HCEC 1CT (cell line): ENCODE results near the gene SGMS1.

Experiments
- DNase-seq: peaks from one replicate; pipeline ENCODE4 v3.0.0-alpha.2; 2017

Gene SGMS1

GRCh38 chr10:50605951-50606270, 17.8 kb downstream of the SGMS1 start:
- no peak for DNase-seq

GRCh38 chr10:50605269-50605950, 18.3 kb downstream of the SGMS1 start:
- DNase-seq: peak; percentile 97

- peak; percentile 47 for DNase-seq
Measured at GRCh38 chr10:50604809-50605208, 18.9 kb downstream of the SGMS1 start.

GRCh38 chr10:50604049-50604640, 19.6 kb downstream of the SGMS1 start:
- peak; percentile 27 for DNase-seq

GRCh38 chr10:50603151-50603850, 20.5 kb downstream of the SGMS1 start:
- DNase-seq: no peak

- DNase-seq: no peak
Measured at GRCh38 chr10:50601974-50602373, 21.8 kb downstream of the SGMS1 start.

GRCh38 chr10:50600831-50601477, 22.8 kb downstream of the SGMS1 start:
- DNase-seq: peak; percentile 79

GRCh38 chr10:50600286-50600685, 23.5 kb downstream of the SGMS1 start:
- DNase-seq: no peak

- DNase-seq: no peak
Measured at GRCh38 chr10:50596897-50597296, 26.9 kb downstream of the SGMS1 start.

- DNase-seq: no peak
Measured at GRCh38 chr10:50596456-50596855, 27.3 kb downstream of the SGMS1 start.

- no peak for DNase-seq
Measured at GRCh38 chr10:50595785-50596184, 28.0 kb downstream of the SGMS1 start.

GRCh38 chr10:50593523-50594376, 30.0 kb downstream of the SGMS1 start:
- peak; percentile 82 for DNase-seq

- DNase-seq: peak; percentile 55
Measured at GRCh38 chr10:50592961-50593418, 30.8 kb downstream of the SGMS1 start.

GRCh38 chr10:50590935-50591334, 32.8 kb downstream of the SGMS1 start:
- DNase-seq: no peak

GRCh38 chr10:50586740-50587088, 37.0 kb downstream of the SGMS1 start:
- no peak for DNase-seq

- peak; percentile 83 for DNase-seq
Measured at GRCh38 chr10:50585921-50586739, 37.6 kb downstream of the SGMS1 start.

- no peak for DNase-seq
Measured at GRCh38 chr10:50582766-50583762, 40.7 kb downstream of the SGMS1 start.

- DNase-seq: no peak
Measured at GRCh38 chr10:50582046-50582445, 41.7 kb downstream of the SGMS1 start.

GRCh38 chr10:50580262-50580891, 43.4 kb downstream of the SGMS1 start:
- no peak for DNase-seq
